Ishikawa (cell line): Measurements from ENCODE around the gene TAL1.

Source experiments
- FOXM1 ChIP-seq: IDR thresholded peaks from 2 replicates; pipeline ENCODE4 v1.6.1; 2012; ENCODE audit warnings: low read depth, borderline replicate concordance
- TAF1 ChIP-seq: IDR thresholded peaks from 2 replicates; pipeline ENCODE4 v1.6.1; 2012; ENCODE audit warnings: low read depth, mild to moderate bottlenecking

DNA sequence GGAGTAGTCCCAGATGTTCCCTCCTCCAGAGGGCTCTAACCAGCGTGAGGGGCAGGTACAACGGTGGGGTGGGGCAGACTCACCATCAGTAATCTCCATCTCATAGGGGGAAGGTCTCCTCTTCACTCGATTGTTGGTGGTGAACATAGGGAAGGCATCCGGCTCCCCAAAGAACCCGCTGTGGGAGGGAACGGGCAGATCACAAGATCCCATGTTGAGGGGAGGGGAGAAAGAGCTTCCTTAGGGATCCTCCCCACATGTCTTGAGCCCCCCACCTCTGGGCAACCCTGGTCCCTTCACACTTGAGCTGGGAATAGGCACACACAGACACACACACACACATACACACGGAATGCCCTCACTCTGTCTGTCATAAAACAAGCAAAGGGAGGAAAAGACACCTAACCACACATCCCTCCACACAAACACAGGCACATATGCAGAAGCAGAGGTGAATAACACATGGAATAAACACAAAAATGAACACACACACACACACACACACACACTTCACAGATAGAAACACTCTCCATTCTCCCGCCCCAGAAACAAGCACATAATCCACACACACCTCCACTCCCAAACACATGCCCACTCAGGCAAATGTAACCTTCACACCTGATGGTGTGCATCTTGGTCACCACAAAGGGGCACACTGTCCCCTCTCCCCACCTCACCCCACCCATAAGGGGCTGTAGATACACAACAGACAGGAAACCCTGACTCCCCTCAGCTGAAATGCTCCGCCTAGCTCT is 7.9 kb downstream of the TAL1 start:
- TF ChIP-seq TAF1 (no peak), FOXM1 (no peak)
